ENCODE measurements around the gene WAPL. TPM values are rescaled to one million over a fixed set of nuclear protein-coding genes. Genes with fewer than 3 reads are reported as not detected.

WAPL gene
- total RNA-seq, 1 experiment from 2014 or later = 24.5 TPM

DNA sequence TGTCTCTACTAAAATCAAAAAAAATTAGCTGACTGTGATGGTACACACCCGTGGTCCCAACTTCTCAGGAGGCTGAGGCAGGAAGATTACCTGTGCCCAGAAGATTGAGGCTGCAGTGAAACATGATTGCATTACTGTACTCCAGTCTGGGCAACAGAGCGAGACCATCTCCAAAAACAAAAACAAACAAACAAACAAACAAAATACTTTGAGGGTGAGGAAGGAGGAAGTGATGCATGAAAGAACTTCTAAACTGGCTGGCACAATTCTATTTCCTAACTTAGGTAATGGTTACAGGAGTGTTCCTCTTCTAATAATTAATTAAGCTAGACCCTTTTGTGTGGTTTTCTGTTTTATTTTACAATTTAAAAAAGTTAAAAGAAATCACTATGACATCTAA is 15.5 kb downstream of the WAPL start:
- Histone ChIP-seq H3K4me2 (ENCODE audit: low read length) (no peak overlapping the region), H3K27ac (ENCODE audit: low read length) (no peak overlapping the region), H3K27me3 (ENCODE audit: low read length) (no peaks in the 10 kb centered on the region), H2AFZ (ENCODE audit: low read length) (no peak overlapping the region), H3K4me1 (ENCODE audit: insufficient read depth, low read length) (no peaks in the 10 kb centered on the region), H3K36me3 (ENCODE audit: low read depth, low read length) (peaks cover 3% of the 10 kb centered on the region; the same call in 1 of the 2 replicates), H3F3A (ENCODE audit: low read length, unreplicated experiment) (no peaks in the 10 kb centered on the region), H3K9me2 (replicated peaks; ENCODE audit: low read length) (no peaks in the 10 kb centered on the region), H3K9me3 (ENCODE audit: low read length) (no peaks in the 10 kb centered on the region), H3K4me3 (ENCODE audit: low read length) (no peak overlapping the region), H3K79me2 (ENCODE audit: low read length) (peaks cover 94% of the 10 kb centered on the region), H3K9ac (ENCODE audit: low read length) (no peak overlapping the region), H4K20me1 (ENCODE audit: low read length) (peaks cover 13% of the 10 kb centered on the region; the same call in 1 of the 2 replicates)
- TF ChIP-seq CTCF (conservative IDR thresholded peaks at IDR 0.05; ENCODE audit: low read depth, low read length) = no peak
- TF ChIP-seq EZH2phosphoT487 (IDR thresholded peaks at IDR 0.05; ENCODE audit: borderline replicate concordance, low read length) = no peak
- TF ChIP-seq EZH2 (IDR thresholded peaks at IDR 0.05; ENCODE audit: low read length, unreplicated experiment) = no peak
- no peak for ATAC-seq
- intact Hi-C loops (cut with micrococcal nuclease) = no loop called here
- ChIA-PET POLR2A (ENCODE audit: unreplicated experiment) (no interaction called here), CTCF (no interaction called here)
- no peak for DNase-seq
- no TSS peak for BruUV-seq (replicated peaks)

GRCh38 chr10:86504510-86504909 is 17.1 kb downstream of the WAPL start:
- ChIA-PET CTCF (no interaction called here), POLR2A (ENCODE audit: unreplicated experiment) (no interaction called here)
- Histone ChIP-seq H3K4me3 (ENCODE audit: low read length) (no peak overlapping the region), H3K9ac (ENCODE audit: low read length) (no peak overlapping the region), H2AFZ (ENCODE audit: low read length) (no peak overlapping the region), H3K27me3 (ENCODE audit: low read length) (no peaks in the 10 kb centered on the region), H3K79me2 (ENCODE audit: low read length) (peaks cover 95% of the 10 kb centered on the region), H3K4me2 (ENCODE audit: low read length) (no peak overlapping the region), H3K9me2 (replicated peaks; ENCODE audit: low read length) (no peaks in the 10 kb centered on the region), H3F3A (ENCODE audit: low read length, unreplicated experiment) (no peaks in the 10 kb centered on the region), H3K4me1 (ENCODE audit: insufficient read depth, low read length) (no peaks in the 10 kb centered on the region), H4K20me1 (ENCODE audit: low read length) (peaks cover 13% of the 10 kb centered on the region; the same call in 1 of the 2 replicates), H3K9me3 (ENCODE audit: low read length) (no peaks in the 10 kb centered on the region), H3K27ac (ENCODE audit: low read length) (no peak overlapping the region), H3K36me3 (ENCODE audit: low read depth, low read length) (peaks cover 9% of the 10 kb centered on the region; the same call in 1 of the 2 replicates)
- intact Hi-C loops (cut with micrococcal nuclease) = no loop called here
- BruUV-seq (replicated peaks) = no TSS peak
- ATAC-seq (no peak), DNase-seq (no peak)
- TF ChIP-seq EZH2 (IDR thresholded peaks at IDR 0.05; ENCODE audit: low read length, unreplicated experiment) = no peak
- no peak for TF ChIP-seq CTCF (conservative IDR thresholded peaks at IDR 0.05; ENCODE audit: low read depth, low read length)
- no peak for TF ChIP-seq EZH2phosphoT487 (IDR thresholded peaks at IDR 0.05; ENCODE audit: borderline replicate concordance, low read length)

DNA sequence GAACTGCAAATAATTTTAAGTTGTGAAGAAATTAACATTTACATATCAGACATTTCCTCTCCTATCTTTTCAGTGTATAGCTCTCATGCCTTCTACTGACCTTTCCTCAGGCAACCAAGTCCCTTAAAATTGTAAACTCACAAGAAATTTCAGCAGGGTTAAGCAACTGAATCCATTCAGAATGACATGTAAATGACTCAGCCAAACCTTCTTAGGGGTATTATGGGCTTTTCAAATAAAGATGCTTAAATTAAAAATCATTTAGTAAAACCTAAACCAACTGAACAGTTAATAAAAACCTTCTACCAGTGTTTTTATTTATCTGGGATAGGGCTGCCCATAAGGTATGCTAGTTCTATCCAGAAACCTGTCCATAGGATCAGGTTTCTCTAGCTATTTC is 20.7 kb downstream of the WAPL start:
- Histone ChIP-seq H3F3A (ENCODE audit: low read length, unreplicated experiment) (no peaks in the 10 kb centered on the region), H3K27me3 (ENCODE audit: low read length) (no peaks in the 10 kb centered on the region), H3K4me3 (ENCODE audit: low read length) (no peak overlapping the region), H3K36me3 (ENCODE audit: low read depth, low read length) (peaks cover 22% of the 10 kb centered on the region; the same call in 1 of the 2 replicates), H2AFZ (ENCODE audit: low read length) (no peak overlapping the region), H3K27ac (ENCODE audit: low read length) (no peak overlapping the region), H3K9me3 (ENCODE audit: low read length) (no peaks in the 10 kb centered on the region), H3K9me2 (replicated peaks; ENCODE audit: low read length) (no peaks in the 10 kb centered on the region), H3K9ac (ENCODE audit: low read length) (no peak overlapping the region), H4K20me1 (ENCODE audit: low read length) (peaks cover 10% of the 10 kb centered on the region; the same call in 1 of the 2 replicates), H3K4me1 (ENCODE audit: insufficient read depth, low read length) (no peaks in the 10 kb centered on the region), H3K79me2 (ENCODE audit: low read length) (peaks cover 96% of the 10 kb centered on the region), H3K4me2 (ENCODE audit: low read length) (no peak overlapping the region)
- ATAC-seq (no peak), DNase-seq (no peak)
- intact Hi-C loops (cut with micrococcal nuclease) = no loop called here
- TF ChIP-seq EZH2 (IDR thresholded peaks at IDR 0.05; ENCODE audit: low read length, unreplicated experiment) = no peak
- no peak for TF ChIP-seq CTCF (conservative IDR thresholded peaks at IDR 0.05; ENCODE audit: low read depth, low read length)
- TF ChIP-seq EZH2phosphoT487 (IDR thresholded peaks at IDR 0.05; ENCODE audit: borderline replicate concordance, low read length) = no peak
- ChIA-PET POLR2A (ENCODE audit: unreplicated experiment) (no interaction called here), CTCF (no interaction called here)
- no TSS peak for BruUV-seq (replicated peaks)

All from PC-3 (cell line).